ENCODE measurements around the gene RBBP4.
"Not testable (repeated sequence)": the region's sequence is repeated elsewhere in the genome, so short reads cannot be mapped to it uniquely, and the experiment has no call there.

The RBBP4 gene

GRCh38 chr1:32650752-32651460, at the start of gene RBBP4:
Gene RBBP4 (plus strand): TSS chr1:32651208. CDS start chr1:32651307, 99 bp downstream.
- DNase-seq = peak; percentile 99

GRCh38 chr1:32605711-32606424, 45.1 kb upstream of the RBBP4 start:
- DNase-seq = no peak

- DNase-seq = no peak
Measured at GRCh38 chr1:32606565-32607371, 44.2 kb upstream of the RBBP4 start.

GRCh38 chr1:32609180-32609579, 41.8 kb upstream of the RBBP4 start:
- DNase-seq = no peak

DNA sequence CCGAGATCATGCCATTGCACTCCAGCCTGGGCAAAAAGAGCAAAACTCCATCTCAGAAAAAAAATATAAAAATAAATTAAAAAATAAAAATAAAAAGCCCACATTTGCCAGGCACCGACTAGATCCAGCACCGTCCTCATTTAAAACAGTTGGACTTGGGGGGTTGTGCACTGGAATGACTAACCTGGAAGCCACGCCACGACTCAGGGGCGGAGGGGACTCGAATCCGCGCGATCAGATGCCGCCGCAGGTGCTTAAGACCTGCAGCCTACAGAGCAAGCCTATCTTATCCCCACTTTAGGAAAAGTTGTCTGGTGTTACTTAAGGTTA, 39.2 kb upstream of the RBBP4 start:
- no peak for DNase-seq

GRCh38 chr1:32612189-32612881, 38.7 kb upstream of the RBBP4 start:
- DNase-seq = peak; percentile 88

GRCh38 chr1:32613472-32613871, 37.5 kb upstream of the RBBP4 start:
- no peak for DNase-seq

GRCh38 chr1:32618673-32619221, 32.3 kb upstream of the RBBP4 start:
- no peak for DNase-seq

DNA sequence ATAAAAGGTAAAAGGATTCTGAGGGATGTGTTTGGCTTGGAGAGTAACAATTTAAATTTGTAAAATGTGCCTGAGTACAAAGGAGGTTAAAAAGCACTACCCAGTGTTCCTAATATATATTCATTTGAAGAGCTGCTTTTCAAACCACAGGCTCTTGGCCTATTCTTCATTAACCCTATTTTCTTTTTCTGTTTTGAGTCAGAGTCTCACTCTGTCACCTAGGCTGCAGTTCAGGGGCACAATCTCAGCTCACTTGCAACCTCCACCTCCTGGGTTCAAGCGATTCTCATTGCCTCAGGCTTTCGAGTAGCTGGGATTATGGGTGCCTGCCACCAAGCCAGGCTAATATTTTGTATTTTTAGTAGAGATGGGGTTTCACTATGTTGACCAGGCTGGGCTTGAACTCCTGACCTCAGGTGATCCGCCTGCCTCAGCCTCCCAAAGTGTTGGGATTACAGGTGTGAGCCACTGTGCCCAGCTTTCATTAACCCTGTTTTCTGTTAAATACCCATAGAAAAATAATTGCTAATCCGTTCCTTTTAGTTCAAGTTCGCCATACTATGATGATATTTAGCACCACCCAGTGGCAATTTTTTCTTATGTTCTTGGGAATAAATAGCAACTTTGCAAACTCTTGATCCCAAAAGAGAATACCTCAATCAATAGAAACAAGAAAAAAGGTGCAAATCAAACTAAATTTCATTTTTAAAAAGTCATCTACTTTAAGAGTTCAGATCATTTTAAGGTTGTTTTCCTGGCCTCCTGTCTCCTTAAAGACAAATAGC, 31.1 kb upstream of the RBBP4 start:
- peak; percentile 31 for DNase-seq

GRCh38 chr1:32622205-32622604, 28.8 kb upstream of the RBBP4 start:
- DNase-seq = no peak

- DNase-seq = no peak
Measured at GRCh38 chr1:32622806-32623681, 28.0 kb upstream of the RBBP4 start.

DNA sequence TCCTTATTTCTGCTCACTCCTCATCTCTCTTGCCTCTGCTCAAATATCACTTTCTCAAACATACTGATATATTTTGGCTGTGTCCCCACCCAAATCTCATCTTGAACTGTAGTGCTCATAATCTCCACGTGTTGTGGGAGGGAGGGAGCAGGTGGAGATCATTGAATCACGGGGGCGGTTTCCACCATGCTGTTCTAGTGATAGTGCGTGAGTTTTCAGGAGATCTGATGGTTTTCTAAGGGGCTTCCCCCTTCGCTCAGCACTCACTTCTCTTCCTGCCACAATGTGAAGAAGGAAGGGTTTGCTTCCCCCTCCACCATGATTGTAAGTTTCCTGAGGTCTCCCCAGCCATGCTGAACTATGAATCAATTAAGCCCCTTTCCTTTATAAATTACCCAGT, 27.2 kb upstream of the RBBP4 start:
- no peak for DNase-seq

DNA sequence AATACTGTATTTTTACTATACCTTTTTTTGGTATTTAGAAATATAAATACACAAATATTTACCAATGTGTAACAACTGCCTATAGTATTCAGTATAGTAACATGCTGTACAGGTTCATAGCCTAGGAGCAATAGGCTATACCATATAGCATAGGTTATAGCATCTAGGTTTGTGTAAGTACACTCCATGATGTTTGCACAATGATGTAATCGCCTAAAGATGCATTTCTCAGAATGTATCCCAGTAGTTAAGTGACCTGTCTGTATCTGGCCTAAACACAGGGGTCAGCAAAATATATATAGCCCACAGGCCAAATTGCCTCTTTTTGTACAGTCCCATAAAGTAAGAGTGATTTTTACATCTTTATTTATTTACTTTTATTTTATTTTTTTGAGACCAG, 24.8 kb upstream of the RBBP4 start:
- no peak for DNase-seq

DNA sequence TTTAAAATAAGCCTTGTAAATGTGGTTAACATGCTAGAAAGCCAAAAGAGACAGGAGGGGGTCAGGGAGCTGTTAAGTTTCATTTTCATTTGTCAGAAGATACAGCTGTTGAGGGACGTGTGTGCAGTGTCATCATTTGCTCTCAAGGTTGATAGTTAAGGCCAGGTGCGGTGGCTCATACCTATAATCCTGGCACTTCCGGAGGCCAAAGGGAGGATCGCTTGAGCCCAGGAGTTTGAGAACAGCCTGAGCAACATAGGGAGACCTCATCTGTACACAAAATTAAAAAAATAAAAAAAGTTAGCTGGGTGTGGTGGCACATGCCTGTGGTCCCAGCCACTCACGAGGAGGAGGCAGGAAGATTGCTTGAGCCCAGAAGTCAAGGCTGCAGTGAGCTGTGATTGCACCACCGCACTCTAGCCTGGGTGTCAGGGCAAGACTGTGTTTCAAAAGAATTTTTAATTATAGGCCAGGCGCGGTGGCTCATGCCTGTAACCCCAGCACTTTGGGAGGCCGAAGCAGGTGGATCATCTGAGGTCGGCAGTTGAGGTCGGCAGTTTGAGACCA, 23.3 kb upstream of the RBBP4 start:
- no peak for DNase-seq

GRCh38 chr1:32630173-32630572, 20.8 kb upstream of the RBBP4 start:
- DNase-seq = not testable (repeated sequence)

DNA sequence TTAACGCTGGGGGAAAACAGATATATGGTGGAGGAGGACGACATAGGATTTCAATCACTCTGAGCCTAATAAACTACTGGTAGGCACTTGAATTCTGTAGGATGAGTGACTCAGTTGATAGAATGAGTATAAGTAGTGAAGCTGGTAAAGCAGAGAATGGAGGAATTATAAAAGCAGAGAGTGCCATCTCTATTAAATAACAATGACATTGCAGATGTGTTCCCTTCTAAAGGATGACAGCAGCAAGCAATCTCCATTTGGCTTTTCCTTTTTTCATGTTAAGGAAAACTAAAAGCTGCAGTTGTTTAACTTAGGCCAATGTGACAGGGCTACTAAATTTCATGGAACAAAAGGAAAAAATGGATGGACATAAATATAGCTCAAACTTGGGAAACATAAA, 18.2 kb upstream of the RBBP4 start:
- DNase-seq = no peak

- no peak for DNase-seq
Measured at GRCh38 chr1:32635508-32636277, 15.3 kb upstream of the RBBP4 start.

DNA sequence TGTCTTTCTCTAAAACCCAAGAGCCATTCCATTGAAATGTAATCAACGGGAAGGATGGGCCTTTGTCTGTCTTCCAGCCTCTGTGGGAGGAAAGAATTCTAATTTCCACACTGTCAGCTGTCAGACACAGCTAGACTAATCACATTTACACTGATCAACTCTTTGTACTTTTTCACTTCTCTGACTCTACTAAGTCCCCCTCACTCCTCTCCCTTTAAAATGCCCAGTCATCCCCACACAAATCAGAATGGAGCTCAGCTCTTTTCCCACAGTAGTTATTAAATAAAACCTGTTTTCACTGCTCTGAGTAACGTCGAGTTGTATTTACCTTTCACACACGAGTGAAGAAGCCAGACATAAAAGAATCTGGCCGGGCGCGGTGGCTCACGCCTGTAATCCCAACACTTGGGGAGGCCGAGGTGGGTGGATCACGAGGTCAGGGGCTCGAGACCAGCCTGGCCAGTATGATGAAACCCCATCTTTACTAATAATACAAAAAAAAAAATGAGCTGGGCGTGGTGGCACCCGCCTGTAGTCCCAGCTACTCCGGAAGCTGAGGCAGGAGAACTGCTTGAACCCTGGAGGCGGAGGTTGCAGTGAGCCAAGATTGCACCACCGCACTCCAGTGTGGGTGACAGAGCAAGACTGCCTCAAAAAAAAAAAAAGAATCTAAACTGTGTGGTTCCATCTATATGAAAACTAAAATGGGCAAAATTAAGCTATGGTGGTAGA, 13.9 kb upstream of the RBBP4 start:
- DNase-seq = no peak

GRCh38 chr1:32639489-32640075, 11.4 kb upstream of the RBBP4 start:
- DNase-seq = no peak
